GM23248 (cell line): ENCODE measurements around the gene PER3. TPM values are rescaled to one million over a fixed set of nuclear protein-coding genes. Genes with fewer than 3 reads are reported as not detected.

Experiments used
- DNase-seq: peaks from one replicate; pipeline ENCODE4 v3.0.0-alpha.2; 2015
- H2AFZ ChIP-seq: fragments of 200-600 bp; sonication (generic); 2 replicates; pipeline ENCODE4 v1.6.1; 2016; ENCODE audit warnings: antibody characterized with exemption
- H3F3A ChIP-seq: fragments of 200-600 bp; sonication (generic); 2 replicates; pipeline ENCODE4 v1.6.1; 2016; ENCODE audit warnings: mild to moderate bottlenecking, antibody characterized with exemption, mixed run types; ENCODE audit not compliant: insufficient read depth
- H3K27ac ChIP-seq: fragments of 200-600 bp; sonication (generic); 2 replicates; pipeline ENCODE4 v1.5.1; 2016; ENCODE audit warnings: mild to moderate bottlenecking
- H3K27me3 ChIP-seq: fragments of 200-600 bp; sonication (generic); replicated peaks from 2 replicates; pipeline ENCODE4 v1.6.1; 2016; ENCODE audit warnings: mild to moderate bottlenecking; ENCODE audit not compliant: insufficient read depth
- H3K36me3 ChIP-seq: fragments of 200-600 bp; sonication (generic); 2 replicates; pipeline ENCODE4 v1.6.1; 2016; ENCODE audit warnings: low read depth, mild to moderate bottlenecking
- H3K4me1 ChIP-seq: fragments of 200-600 bp; sonication (generic); 2 replicates; pipeline ENCODE4 v1.6.1; 2016; ENCODE audit warnings: mild to moderate bottlenecking; ENCODE audit not compliant: insufficient read depth
- H3K4me2 ChIP-seq: fragments of 200-600 bp; sonication (generic); one replicate; pipeline ENCODE4 v1.6.1; 2016; ENCODE audit warnings: mild to moderate bottlenecking; ENCODE audit not compliant: unreplicated experiment
- H3K4me3 ChIP-seq: fragments of 200-600 bp; sonication (generic); 2 replicates; pipeline ENCODE4 v1.5.1; 2016; ENCODE audit warnings: mild to moderate bottlenecking
- H3K79me2 ChIP-seq: fragments of 200-600 bp; sonication (generic); 2 replicates; pipeline ENCODE4 v1.6.1; 2016; ENCODE audit warnings: mild to moderate bottlenecking; ENCODE audit not compliant: insufficient read depth
- H3K9ac ChIP-seq: fragments of 200-600 bp; sonication (generic); 2 replicates; pipeline ENCODE4 v1.6.1; 2016; ENCODE audit warnings: mild to moderate bottlenecking
- H3K9me2 ChIP-seq: fragments of 200-600 bp; sonication (generic); 2 replicates; pipeline ENCODE4 v1.6.1; 2016; ENCODE audit warnings: mixed run types, mild to moderate bottlenecking, moderate library complexity; ENCODE audit not compliant: insufficient read depth
- H3K9me3 ChIP-seq: fragments of 200-600 bp; sonication (generic); one replicate; pipeline ENCODE4 v1.6.1; 2017; ENCODE audit warnings: low read depth
- H4K20me1 ChIP-seq: fragments of 200-600 bp; sonication (generic); 2 replicates; pipeline ENCODE4 v1.6.0; 2016; ENCODE audit not compliant: insufficient read depth
- EZH2 ChIP-seq: fragments of 200-600 bp; sonication (generic); IDR thresholded peaks from 2 replicates; pipeline ENCODE4 v1.6.1; 2018; ENCODE audit warnings: antibody characterized with exemption, mild to moderate bottlenecking; ENCODE audit not compliant: insufficient read depth, poor library complexity, severe bottlenecking
- EZH2phosphoT487 ChIP-seq: fragments of 200-600 bp; sonication (generic); IDR thresholded peaks from 2 replicates; pipeline ENCODE4 v1.6.1; 2018; ENCODE audit warnings: antibody characterized with exemption, moderate library complexity, mild to moderate bottlenecking, low read depth; ENCODE audit not compliant: insufficient read depth
- WGBS, 2 experiments: methylation state at CpG; one replicate each; pipeline ENCODE4 v1.1.6; 2015 to 2017; ENCODE audit warnings: low lambda C conversion rate in 2 of 2, low coverage in 1 of 2; ENCODE audit errors: missing lambda C conversion rate in 2 of 2; 5-methylcytosine and 5-hydroxymethylcytosine counted together
- in situ Hi-C: fragments of 300-500 bp; cut with MboI; formaldehyde crosslinking; loops from 2 replicates; pipeline ENCODE4 v1.15.0; 2020
- polyA plus RNA-seq: library from polyadenylated mRNA; unstranded; fragments of >200 nt; fragmentation: Nextera tagmentation; extraction: Ambion mirVana; gene quantifications from 2 replicates; pipeline ENCODE4 v1.2.1, GENCODE V29; 2016
- total RNA-seq: library from RNA; depleted of rRNA; stranded (reverse); fragments of >200 nt; shearing (Covaris generic); gene quantifications from 2 replicates; pipeline ENCODE4 v1.2.3, GENCODE V29; 2014; rRNA removed

Gene PER3
- 1.1 and 2.8 TPM in 2 replicates for total RNA-seq
- 1.4 and 2.4 TPM in 2 replicates for polyA plus RNA-seq

GRCh38 chr1:7783826-7784491, at the start of gene PER3:
Gene PER3 (plus strand): TSS chr1:7784291. CDS start chr1:7784878, 587 bp downstream.
- peak within 1 kb of the TSS; percentile 72 for H3K4me3 ChIP-seq
- peaks cover 17% of the 10 kb centered on the region for H3K36me3 ChIP-seq
- H3K79me2 ChIP-seq: no peaks in the 10 kb centered on the region
- no peaks in the 10 kb centered on the region for H3K27me3 ChIP-seq
- H3K9me3 ChIP-seq: no peaks in the 10 kb centered on the region
- peaks cover 18% of the 10 kb centered on the region for H3F3A ChIP-seq
- H4K20me1 ChIP-seq: no peaks in the 10 kb centered on the region
- peak within 1 kb of the TSS; percentile 62 for H3K4me2 ChIP-seq
- in situ Hi-C loops: no loop called here
- H3K4me1 ChIP-seq: no peaks in the 10 kb centered on the region
- H3K9ac ChIP-seq: peak within 1 kb of the TSS; percentile 82
- TF ChIP-seq EZH2phosphoT487 (no peak), EZH2 (no peak)
- H3K9me2 ChIP-seq: no peaks in the 10 kb centered on the region
- 1% methylated on average over 19 to 58 of the region's 90 CpGs for WGBS, 2 experiments
- peak within 1 kb of the TSS; percentile 75 for H2AFZ ChIP-seq
- peak; percentile 98 for DNase-seq
- peak within 1 kb of the TSS; percentile 47 for H3K27ac ChIP-seq

- in situ Hi-C loops: no loop called here
- 50 to 58% methylated on average over 6 of the region's 6 CpGs for WGBS, 2 experiments
- no peaks in the 10 kb centered on the region for H3K36me3 ChIP-seq
Measured at GRCh38 chr1:7738044-7738443, 46.0 kb upstream of the PER3 start.

GRCh38 chr1:7743346-7743745, 40.7 kb upstream of the PER3 start:
- H3K9me3 ChIP-seq: no peaks in the 10 kb centered on the region
- peak; percentile 2 for DNase-seq
- H4K20me1 ChIP-seq: no peaks in the 10 kb centered on the region
- H3K27me3 ChIP-seq: peaks cover 6% of the 10 kb centered on the region; the same call in 1 of the 2 replicates
- H3K4me2 ChIP-seq: no peak overlapping the region
- H2AFZ ChIP-seq: no peak overlapping the region
- 9 to 12% methylated on average over 6 of the region's 6 CpGs for WGBS, 2 experiments
- in situ Hi-C loops: no loop called here
- H3K36me3 ChIP-seq: no peaks in the 10 kb centered on the region
- H3K27ac ChIP-seq: no peak overlapping the region
- no peaks in the 10 kb centered on the region for H3K4me1 ChIP-seq
- no peak overlapping the region for H3K9ac ChIP-seq
- no peak overlapping the region for H3K4me3 ChIP-seq
- no peaks in the 10 kb centered on the region for H3K79me2 ChIP-seq
- TF ChIP-seq EZH2 (no peak), EZH2phosphoT487 (no peak)
- no peaks in the 10 kb centered on the region for H3K9me2 ChIP-seq
- no peaks in the 10 kb centered on the region for H3F3A ChIP-seq

More at GRCh38 chr1:7738044-7738443, 46.0 kb upstream of the PER3 start:
- Histone ChIP-seq H3K4me3 (no peak overlapping the region), H3K4me1 (no peaks in the 10 kb centered on the region), H4K20me1 (no peaks in the 10 kb centered on the region), H3K9ac (no peak overlapping the region), H3K27ac (no peak overlapping the region), H3K9me2 (no peaks in the 10 kb centered on the region), H3F3A (no peaks in the 10 kb centered on the region), H3K9me3 (no peaks in the 10 kb centered on the region), H3K4me2 (no peak overlapping the region), H3K79me2 (no peaks in the 10 kb centered on the region), H3K27me3 (peaks cover 21% of the 10 kb centered on the region; the same call in 1 of the 2 replicates), H2AFZ (no peak overlapping the region)
- no peak for DNase-seq
- TF ChIP-seq EZH2 (no peak), EZH2phosphoT487 (no peak)

- no peak overlapping the region for H2AFZ ChIP-seq
Measured at GRCh38 chr1:7744882-7745281, 39.2 kb upstream of the PER3 start.

More at GRCh38 chr1:7744882-7745281, 39.2 kb upstream of the PER3 start:
- Histone ChIP-seq H4K20me1 (no peaks in the 10 kb centered on the region), H3K36me3 (no peaks in the 10 kb centered on the region), H3K4me3 (no peak overlapping the region), H3K27me3 (no peaks in the 10 kb centered on the region; the same call in 1 of the 2 replicates), H3K9me3 (no peaks in the 10 kb centered on the region), H3K9me2 (no peaks in the 10 kb centered on the region), H3K4me1 (no peaks in the 10 kb centered on the region), H3F3A (no peaks in the 10 kb centered on the region), H3K79me2 (no peaks in the 10 kb centered on the region), H3K4me2 (no peak overlapping the region), H3K9ac (no peak overlapping the region), H3K27ac (no peak overlapping the region)
- in situ Hi-C loops: loop anchor here (5.0 kb wide), 1 partner anchor 73 kb away; no protein-coding TSS in a partner anchor
- no peak for TF ChIP-seq EZH2
- no peak for TF ChIP-seq EZH2phosphoT487
- DNase-seq: no peak
- WGBS, 2 experiments: 84% methylated on average over 9 of the region's 9 CpGs
